NCI-H1417 treated with DMSO at 0.1 percent for 48 hours (cell line): ENCODE data around the gene UBA52.
"Not testable (repeated sequence)": the region's sequence is repeated elsewhere in the genome, so short reads cannot be mapped to it uniquely, and the experiment has no call there.

ENCODE experiments used
- DNase-seq: peaks from one replicate; lab custom pipeline; 2025; lab: John Stamatoyannopoulos, UW

The UBA52 gene

DNA sequence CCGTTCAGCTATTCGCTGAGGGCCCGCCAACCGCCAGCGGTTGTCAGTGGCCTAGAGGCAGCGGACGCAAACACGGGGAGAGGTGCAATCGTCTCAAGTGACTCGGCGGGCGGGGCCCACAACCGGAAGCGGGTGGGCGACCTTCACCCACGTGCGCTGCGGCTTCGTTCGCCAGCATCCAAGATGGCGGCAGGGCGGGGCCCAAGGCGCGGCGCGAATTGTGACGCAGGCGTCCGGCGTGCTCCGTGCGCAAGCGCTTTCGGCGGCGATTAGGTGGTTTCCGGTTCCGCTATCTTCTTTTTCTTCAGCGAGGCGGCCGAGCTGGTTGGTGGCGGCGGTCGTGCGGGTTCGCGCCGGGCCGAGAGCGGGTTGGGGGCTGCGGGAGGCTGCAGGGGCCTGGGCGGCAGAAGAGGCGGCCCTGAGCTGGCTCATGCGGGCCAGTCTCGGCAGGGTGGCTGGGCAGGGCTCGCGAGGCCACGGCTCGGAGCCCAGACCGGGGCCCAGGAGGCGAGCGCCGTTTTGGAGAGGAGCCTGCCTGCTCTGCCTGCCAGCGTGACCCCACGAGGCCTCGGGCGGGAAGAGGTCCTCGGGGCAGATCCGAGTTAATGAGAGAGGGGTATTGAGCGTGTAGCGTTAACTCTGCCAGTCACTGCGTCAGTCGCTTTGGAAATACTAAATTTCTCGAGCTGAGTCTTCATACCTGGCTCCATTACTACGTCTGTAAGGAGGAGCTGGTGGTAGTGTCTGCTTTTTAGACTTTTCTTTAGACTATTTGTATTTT, at the start of gene UBA52:
Gene UBA52, plus strand, starts transcription at position 294 of the 781 bp plus-strand sequence. CDS start 1,444 bp downstream, outside the sequence.
- peak; percentile 88 for DNase-seq

DNA sequence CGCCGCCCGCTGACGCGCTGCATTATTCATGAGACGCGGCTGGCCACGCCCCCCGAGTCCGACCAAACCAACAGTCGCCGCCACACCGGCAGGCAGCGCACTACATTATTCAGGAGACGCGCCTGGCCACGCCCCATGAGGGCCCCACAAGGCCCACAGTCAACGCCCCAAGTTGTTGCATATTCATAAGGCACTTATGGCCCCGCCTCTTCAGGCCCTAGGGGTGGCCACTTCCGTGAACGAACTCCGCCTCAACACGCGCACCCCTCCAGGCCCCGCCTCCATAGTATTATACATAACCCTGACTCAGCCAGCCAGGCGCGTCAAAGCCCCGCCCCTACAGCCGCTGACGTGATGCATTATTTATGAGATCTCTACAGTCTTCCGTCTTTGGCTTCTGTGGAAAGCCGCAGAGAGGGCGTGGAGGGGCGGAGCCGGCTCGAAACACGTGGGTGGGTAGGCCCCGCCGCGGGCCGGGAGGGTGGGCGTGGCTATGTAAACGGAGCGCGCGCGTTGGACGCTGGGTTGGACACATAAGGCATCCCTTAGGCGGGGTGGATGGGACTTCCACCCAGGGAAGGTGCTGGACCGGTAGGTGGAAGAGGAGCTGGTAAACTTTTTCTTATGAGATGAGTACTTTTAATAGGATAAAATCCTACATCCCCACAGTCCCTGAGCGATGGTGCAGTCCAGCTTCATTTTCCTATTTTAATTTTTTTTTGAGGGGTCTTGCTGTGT, 49.4 kb upstream of the UBA52 start:
- peak; percentile 97 for DNase-seq

DNA sequence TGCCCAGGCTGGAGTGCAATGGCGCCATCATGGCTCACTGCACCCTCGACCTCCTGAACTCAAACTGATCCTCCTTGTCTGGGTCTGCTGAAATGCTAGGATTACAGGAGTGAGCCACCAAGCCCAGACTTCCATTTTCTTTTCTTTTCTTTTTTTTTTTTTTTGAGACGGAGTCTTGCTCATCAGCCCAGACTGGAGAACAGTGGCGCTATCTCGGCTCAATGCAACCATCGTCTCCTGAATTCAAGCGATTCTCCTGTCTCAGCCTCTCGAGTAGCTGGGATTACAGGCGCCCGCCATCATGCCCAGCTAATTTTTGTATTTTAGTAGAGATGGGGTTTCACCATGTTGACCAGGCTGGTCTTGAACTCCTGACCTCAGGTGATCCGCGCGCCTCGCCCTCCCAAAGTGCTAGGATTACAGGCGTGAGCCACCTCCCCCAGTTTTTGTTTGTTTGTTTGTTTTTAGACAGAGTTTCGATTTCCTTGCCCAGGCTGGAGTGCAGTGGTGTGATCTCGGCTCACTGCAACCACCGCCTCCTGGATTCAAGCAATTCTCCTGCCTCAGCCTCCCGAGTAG, 48.7 kb upstream of the UBA52 start:
- not testable (repeated sequence) for DNase-seq

DNA sequence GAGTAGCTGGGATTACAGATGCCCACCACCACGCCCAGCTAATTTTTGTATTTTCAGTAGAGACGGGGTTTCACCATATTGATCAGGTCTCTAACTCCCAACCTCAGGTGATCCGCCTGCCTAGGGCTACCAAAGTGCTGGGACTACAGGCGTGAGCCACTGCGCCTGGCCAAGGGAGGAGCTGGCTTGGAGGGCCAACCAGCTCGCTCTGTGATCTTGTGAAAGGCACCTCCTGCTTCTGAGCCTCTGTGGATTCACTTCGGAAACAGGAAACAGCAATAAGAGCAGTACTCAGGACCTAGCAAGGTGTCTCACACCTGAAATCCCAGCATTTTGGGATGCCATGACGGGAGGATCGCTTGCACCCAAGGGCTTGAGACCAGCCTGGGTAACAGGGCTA, 47.8 kb upstream of the UBA52 start:
- no peak for DNase-seq

- DNase-seq: no peak
Measured at GRCh38 chr19:18526316-18526715, 45.3 kb upstream of the UBA52 start.

DNA sequence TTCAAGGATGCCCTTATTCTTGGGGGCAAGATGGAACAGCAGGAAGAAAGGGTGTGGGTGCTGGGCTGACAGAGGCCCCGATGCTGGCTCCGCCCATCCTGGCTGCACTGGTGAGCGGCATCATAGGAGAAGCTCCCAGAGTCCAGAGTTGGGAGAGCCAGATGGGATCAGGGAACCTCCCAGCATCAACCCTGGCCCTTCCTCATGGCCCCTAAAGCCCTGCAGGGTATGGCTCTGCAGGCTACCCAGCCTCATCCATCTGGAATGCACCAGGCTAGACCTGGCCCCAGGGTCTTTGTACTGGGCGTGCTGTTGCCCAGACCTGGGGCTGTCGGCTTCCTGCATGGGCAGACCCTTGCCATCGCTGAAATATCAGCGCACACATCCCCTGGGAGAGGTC, 41.9 kb upstream of the UBA52 start:
- DNase-seq: no peak

- DNase-seq: no peak
Measured at GRCh38 chr19:18531485-18531884, 40.2 kb upstream of the UBA52 start.

- DNase-seq: no peak
Measured at GRCh38 chr19:18532168-18532890, 39.3 kb upstream of the UBA52 start.

DNA sequence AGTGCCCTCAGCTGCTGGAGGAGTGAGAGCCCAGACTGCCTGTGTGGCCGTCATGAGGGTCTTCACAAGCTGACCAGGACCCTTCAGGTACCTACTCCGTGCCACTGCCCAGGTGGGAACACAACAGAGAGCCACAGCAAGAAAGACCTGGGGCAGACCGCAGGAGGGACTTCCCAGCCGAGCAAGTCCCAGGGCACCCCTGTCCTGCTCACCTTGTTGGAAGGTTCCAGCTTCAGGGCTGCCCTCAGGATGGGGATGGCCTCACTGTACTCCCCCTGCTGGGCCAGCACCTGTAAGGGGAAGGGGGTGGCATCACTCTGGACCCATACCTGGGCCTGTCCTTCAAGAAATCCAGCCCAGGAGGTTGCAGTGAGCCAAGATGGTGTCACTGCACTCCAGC, 38.6 kb upstream of the UBA52 start:
- no peak for DNase-seq

GRCh38 chr19:18536475-18536874, 35.2 kb upstream of the UBA52 start:
- no peak for DNase-seq

GRCh38 chr19:18537431-18537830, 34.2 kb upstream of the UBA52 start:
- no peak for DNase-seq

DNA sequence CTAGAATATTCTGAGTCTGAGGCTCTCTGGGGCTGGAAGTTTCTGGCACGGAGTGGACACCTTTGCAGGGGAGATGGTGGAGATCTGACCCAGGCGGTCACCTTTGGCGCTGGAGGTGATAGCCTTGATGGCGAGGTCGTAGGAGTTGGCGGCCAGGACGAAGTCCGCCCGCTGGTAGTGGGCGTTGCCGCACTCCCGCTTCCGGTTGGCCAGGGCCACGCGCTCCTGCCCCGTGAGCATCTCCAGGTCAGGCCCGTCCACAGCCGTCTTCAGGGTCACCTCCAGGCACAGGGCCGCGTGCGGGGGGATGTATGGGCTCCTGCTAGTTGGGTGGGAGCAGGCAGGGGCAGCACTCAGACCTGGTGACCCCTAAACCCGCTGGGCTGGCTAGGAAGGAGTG, 33.5 kb upstream of the UBA52 start:
- no peak for DNase-seq

- DNase-seq: no peak
Measured at GRCh38 chr19:18539372-18539771, 32.3 kb upstream of the UBA52 start.

DNA sequence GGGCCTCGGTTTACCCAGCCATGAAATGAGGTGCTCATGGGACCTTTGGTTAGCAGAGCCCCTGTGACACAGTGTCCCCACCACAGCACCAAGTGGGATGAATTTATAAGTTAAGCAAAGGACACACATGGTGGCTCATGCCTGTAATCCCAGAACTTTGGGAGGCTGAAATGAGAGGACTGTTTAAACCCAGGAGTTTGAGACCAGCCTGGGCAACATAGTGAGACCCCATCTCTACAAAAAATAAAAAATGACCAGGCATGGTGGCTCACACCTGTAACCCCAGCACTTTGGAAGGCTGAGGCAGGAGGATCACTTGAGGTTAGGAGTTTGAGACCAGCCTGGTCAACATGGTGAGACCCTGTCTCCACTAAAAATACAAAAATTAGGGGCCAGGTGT, 31.5 kb upstream of the UBA52 start:
- not testable (repeated sequence) for DNase-seq

DNA sequence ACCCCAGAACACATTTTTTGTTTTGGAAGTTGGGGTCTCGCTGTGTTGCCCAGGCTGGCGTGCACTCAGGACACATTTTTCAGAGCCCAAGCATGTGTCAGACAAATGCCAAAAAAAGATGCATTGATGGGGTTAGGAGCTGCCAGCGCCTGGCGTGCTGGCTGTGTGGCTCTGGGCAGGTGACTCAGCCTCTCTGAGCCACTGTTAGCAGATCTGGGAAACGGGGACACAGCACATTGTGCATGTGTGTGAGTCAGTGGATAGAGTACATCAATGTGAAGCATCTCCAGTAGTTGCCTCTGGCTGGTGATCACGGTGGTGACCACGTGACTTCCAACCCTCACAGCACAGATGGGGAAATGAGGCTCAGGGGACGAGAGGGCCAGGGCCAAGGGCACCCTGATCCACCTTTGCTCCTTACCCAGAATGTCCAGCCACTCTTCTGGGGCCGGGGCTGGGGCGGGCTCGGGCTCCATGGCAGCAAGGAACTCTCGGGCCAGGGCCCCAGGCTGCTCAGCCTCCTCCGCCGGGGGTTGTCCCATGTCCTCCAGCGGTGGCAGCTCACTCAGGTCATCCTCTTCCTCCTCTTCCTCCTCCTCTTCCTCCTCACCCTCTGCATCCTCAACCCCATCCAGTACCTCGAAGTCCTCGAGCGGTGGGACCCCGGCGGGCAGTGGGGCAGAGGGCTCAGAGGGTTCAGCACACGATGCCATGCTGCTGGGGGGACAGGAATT, 30.2 kb upstream of the UBA52 start:
- no peak for DNase-seq

GRCh38 chr19:18541992-18542940, 29.4 kb upstream of the UBA52 start:
- no peak for DNase-seq

DNA sequence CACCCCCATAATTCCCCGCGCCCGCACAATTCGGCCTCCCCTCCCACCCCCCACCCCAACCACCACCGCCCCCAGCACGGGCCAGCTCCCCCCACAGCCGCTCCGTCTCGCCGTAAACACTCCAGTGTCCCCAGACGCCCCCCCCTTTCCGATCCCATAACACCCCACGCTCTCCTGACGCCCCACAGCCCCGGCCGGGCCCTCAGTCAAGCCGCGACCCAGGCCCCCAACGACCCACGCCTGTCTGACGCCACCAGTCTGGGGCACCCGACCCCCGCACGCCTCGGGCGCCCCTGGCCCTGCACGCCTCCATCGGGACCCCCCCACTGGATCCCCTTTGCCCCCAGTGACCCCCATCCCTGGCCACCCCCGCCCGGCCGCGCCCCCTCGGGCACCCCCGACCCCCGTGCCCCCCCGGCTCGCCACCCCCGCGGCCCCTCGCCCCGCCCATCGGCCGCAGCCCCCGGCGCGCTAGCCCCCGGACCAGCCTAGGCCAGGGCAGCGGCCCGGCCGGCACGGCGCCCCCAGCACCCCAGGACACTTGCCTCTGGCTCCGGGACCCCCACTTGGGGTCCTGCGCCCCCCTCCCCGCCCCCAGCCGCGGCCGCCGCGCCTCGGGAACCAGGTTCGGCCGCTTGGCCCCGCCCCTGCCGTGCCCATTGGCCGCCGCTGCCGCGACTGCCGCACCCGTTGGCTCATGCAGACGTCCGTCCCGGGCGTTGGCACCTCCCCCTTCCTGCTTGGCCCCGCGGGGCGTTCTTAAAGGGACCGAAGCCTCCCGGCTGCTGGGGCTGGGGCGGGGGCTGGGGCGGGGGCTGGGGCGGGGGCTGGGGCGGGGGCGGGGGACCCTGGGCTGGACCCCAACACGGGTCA, 28.5 kb upstream of the UBA52 start, which contains the start of gene FKBP8:
Gene FKBP8, minus strand, starts transcription at position 633 of the 873 bp plus-strand sequence. CDS start 1,603 bp downstream, outside the sequence.
- peak; percentile 47 for DNase-seq

DNA sequence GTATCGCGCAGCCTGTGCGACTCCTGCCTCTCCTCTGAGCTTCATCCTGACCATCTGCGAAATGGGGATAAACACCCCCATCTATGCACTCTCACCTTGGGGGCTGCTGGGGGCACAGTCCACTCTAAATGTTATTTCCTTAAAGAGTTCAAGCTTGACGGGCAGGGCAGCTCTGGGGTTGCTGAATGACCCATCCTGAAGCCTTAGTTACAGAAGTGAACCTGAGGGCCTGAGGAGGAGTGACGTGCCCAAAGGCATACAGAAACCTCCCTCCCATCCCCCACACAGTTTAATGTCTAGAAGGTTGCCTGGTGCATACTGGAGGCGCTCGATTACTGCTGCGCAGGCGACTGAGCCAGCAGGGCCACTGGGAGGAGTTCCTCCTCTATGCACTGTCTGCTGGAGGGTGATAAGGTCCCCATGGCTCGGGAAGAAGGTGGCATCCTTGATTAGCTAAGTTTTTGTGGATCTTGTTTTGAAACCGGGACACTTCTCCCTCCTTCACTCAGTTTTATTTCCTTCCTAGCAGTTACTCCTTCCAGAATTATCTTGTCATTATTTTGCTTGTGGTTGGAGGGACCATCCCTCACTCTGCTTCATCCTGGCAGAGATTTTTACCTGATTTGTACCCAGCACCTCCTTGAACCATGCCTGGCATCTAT, 27.7 kb upstream of the UBA52 start:
- no peak for DNase-seq

DNA sequence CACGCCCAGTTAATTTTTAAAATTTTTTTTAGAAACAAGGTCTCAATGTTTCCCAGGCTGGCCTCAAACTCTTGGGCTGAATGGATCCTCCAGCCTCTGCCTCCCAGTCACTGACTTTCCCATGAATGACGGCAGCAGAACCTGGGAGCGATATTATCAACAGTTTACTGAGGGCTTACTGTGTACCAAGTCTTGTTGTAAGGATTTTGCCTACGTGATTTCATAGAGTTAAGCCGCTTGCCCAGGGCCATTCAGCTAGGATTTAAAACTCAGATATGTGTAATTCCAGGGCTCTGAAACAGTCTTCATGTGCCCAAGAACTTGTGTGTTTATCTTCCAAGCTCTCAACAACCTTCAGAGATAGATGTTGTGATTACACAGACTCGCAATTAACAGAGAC, 20.0 kb upstream of the UBA52 start:
- DNase-seq: no peak
